Anterior cingulate cortex (tissue), 58 donors: Measurements from ENCODE around the gene FGF11.

Source experiments
- DNase-seq, 58 donors: peaks; one replicate each; lab custom pipeline; 2025; lab: John Stamatoyannopoulos, UW

FGF11 gene

DNA sequence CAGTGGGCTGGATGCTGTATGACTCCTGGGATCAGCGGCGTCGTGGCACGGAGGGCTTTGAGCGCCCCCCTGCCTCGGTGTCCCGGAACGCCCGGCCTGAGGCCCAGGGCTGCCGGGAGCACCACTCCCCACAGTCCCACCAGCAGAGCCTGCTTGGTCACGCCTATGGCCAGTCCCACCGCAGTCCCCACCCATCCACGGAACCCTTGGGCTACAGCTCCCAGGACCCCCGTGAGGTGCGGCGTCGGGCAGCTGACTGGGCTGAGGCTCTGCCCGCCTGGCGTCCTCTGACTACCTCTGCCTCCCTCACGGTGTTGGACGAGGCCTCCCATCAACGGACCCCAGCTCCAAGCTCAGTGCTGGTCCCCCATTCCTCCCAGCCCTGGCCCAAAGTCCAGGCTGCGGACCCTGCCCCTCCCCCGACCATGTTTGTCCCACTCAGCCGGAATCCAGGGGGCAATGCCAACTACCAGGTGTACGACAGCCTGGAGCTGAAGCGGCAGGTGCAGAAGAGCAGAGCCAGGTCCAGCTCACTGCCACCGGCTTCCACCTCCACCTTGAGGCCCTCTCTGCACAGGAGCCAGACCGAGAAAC, 12.3 kb upstream of the FGF11 start:
- no peak for DNase-seq

DNA sequence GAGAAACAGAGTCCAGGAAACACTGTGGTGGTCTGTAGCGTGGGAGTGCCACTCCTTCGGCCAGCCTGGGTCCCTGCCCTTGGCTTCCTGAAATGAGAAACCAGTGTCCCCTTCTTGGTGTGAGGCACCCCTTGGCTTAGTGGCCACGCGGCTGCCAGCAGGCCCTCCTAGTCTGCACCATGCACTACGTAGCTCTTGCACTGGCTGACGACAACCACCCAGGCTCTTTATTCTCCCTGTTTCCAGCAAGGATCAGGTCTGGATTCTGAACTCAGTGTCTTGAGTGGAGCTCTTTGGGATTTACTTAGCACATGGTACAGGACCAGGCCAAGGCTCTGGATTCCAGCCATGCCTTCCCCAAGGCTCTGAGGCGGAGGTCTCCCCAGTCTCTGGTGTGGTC, 11.8 kb upstream of the FGF11 start:
- DNase-seq: no peak

GRCh38 chr17:7428557-7428956, 10.8 kb upstream of the FGF11 start, which contains the start of gene SPEM3:
Gene SPEM3 (plus strand): TSS chr17:7428857. CDS start chr17:7428903, 46 bp downstream.
- no peak for DNase-seq

DNA sequence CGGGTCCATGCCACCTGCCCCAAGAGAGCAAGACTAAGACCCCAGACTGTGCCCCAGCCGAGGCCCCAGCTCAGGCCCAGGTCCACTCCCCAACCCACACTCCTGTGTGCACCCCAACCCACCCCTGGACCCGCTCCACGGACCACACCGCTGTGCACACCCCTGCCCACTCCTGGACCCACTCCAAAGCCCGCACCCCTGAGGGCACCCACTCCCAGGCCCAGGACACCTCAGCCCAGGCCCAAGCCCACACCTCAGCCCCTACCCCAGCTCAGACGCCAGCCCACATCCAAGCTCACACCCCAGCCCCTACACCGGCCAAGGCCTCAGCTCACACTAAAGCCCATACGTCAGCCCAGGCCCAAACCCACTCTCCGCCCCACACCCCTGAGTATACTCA, 9.6 kb upstream of the FGF11 start:
- no peak for DNase-seq

DNA sequence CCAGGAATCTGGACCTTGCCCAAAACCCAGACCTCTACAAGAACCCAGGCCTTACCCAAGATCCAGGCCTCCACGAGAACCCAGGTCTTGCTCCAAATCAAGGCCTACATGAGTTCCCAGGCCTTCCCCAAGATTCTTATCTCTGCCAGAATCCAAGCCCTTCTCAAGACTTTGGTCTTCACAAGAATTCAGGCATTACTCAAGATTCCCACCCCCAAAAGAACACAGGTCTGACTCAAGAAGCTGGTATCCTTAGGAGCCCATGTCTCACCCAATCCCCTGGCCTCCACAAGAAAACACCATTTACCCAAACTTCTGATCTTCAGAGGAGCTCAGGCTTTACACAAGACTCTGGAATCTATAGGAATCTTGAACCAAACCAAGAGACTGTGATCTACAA, 8.1 kb upstream of the FGF11 start:
- no peak for DNase-seq

DNA sequence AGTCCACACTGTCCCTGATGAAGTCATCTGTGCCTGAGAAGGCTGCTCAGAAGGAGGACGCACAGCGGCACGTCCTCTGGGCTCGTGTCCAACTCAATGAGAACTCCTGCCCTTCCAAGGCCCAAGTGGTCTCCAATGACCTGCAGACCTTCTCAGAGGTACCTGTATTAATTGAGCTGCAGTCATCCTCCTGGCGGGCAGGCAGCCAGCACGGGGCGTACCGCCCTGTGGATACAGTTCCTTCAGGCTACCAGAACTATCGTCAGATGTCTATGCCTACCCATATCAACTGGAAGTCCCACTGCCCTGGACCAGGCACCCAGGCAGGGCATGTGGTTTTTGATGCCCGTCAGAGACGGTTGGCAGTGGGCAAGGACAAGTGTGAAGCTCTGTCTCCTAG, 7.0 kb upstream of the FGF11 start:
- DNase-seq: no peak

GRCh38 chr17:7435676-7436555, 3.4 kb upstream of the FGF11 start:
- DNase-seq: peak in 1 of 58 donors; percentile 31

- peak in 48 of 58 donors; percentile 25 to 76 (median 55) for DNase-seq
Observed at GRCh38 chr17:7436556-7437368, 2.5 kb upstream of the FGF11 start.

GRCh38 chr17:7437369-7437863, 1.9 kb upstream of the FGF11 start:
- no peak for DNase-seq

DNA sequence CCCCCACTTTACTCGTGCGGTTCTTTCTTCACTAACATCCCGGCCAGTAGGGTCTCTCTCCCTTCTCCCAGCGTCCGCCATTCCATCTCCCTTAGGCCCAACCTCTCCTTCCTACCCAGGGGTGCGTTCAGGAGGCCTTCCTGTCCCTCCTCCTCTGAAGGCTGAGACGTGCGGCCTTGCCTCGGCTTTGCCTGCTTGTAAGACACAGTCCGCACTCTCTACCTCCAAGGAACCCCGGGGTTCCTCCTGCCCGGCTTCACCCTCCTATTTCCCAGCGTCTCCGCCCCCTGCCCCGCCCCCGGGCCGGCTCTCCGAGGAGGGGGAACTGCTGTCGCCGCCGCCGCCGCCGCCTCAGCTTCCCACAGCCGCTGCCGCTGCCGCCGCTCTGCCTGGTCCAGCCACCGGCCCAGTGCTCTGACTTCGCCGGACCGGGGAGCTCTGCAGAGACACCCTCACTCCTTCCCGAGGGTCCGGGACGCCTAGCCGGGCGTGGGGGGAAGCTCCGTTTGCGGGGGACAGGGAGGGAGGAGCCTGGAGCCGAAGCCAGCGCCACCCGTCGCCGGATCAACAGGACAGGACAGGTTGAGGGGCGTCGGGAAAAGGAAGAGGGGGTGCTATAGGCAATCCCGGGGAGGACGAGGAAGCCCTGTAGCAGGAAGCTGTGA, 1.2 kb upstream of the FGF11 start:
- DNase-seq: peak in 45 of 58 donors; percentile 18 to 68 (median 43)

- no peak for DNase-seq
Observed at GRCh38 chr17:7438656-7439460, 454 bp upstream of the FGF11 start.

GRCh38 chr17:7440113-7440833, 961 bp downstream of the FGF11 start:
- DNase-seq: peak in 14 of 58 donors; percentile 7 to 55 (median 24)

DNA sequence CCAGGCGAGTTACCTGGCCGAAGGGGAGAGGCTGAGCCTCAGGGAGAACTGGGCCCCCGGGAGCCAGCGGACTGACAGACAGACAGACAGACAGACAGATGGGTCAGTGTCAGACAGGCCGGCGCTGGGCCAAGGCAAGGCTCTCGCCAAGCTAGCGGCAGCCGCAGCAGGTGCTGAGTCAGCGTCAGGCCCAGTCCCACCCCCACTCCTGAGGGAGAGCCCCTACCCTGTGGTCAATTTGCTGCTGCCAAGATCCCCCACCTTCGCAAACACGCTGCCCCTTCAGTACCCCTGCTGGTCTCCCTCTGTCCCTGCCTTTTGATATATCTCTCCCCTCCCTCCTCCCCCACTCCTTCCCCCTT, 1.5 kb downstream of the FGF11 start:
- peak in 18 of 58 donors; percentile 5 to 54 (median 24) for DNase-seq

DNA sequence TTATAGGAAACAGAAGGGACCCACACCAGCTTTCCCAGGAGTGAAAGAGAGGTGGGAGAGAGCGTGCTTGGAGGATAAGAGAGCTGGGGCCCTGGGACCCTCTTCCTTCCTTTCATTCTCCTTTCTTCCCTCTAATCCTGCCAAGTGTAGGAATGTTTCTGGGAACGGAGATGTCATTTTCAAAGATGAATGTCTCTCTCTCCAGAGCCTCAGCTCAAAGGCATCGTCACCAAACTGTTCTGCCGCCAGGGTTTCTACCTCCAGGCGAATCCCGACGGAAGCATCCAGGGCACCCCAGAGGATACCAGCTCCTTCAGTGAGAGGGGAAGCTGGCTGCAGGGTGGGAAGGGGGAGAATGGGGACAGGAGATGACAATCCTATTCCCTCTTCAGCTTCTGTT, 2.0 kb downstream of the FGF11 start:
- no peak for DNase-seq

DNA sequence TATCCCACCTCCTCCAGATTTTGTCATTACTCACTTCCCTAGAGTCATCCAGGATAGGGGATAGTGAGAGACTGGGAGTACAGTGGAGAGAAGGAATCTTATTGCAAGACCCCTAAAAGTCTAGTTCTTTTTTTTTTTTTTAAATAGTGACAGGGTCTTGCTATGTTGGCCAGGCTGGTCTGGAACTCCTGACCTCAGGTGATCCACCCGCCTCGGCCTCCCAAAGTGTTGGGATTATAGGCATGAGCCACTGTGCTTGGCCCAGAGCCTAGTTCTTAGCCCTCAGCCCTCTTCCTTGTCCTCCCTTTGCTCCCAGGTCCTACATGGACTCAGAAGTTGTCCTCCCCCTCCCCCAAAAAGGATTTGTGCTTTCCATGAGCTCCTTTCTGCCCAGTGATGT, 2.8 kb downstream of the FGF11 start:
- DNase-seq: no peak

DNA sequence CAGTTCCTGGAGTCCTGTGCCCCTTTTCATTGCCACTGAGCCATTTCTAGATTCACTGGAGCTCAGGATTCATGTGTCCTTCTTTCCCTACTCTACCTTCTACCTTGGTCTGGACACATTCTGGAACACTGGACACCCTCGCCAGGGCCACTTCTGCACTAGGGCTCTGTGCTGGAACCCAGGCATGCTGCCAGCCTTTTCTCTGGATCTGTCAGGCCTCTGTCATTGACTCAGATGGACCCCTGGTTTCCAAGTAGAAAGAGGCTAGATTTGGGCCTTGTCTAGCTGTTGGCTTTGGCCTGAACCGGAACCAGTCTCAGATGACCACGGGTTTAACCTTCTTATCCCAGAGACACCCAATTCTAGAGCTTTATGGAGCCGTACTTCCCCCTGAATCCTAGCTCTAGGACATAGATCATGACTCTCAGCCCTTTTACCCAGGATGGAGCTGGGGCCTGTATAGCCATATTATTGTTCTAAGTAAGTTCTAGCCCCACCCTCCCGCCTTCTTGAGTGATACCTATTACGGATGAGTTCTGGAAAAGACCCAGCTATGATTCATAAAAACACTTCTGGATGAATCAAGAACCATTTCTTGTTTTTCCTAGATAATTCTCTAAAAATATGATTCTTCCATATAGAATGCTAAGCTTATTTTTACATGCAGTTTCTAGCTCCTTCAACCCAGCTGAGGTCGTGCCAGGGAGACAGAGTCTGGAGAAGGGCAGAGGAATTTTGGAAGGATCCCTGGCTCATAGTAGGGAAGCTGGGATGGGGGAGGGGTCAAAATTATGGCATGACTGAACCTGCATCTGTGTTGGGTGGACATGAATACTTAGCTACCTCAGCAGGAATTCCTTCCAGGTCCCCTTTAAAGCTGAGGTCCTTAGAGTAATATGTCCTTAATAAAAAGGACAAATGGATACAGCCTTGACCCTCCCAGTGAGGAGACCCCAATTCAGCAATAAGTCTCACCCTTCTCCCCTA, 4.5 kb downstream of the FGF11 start:
- no peak for DNase-seq
